Ramos (cell line): Measurements from ENCODE around the gene SENP2.

Source experiments
- in situ Hi-C: fragments of 300-500 bp; cut with MboI; formaldehyde crosslinking; loops from one replicate; pipeline ENCODE4 v1.14.3; 2022; ENCODE audit warnings: low sequenced_read_pairs; ENCODE audit not compliant: unreplicated experiment

SENP2 gene

GRCh38 chr3:185645596-185646381, 59.7 kb downstream of the SENP2 start:
- in situ Hi-C loops: no loop called here

- in situ Hi-C loops: no loop called here
These were observed 60.5 kb downstream of the SENP2 start for GRCh38 chr3:185646382-185647133.

DNA sequence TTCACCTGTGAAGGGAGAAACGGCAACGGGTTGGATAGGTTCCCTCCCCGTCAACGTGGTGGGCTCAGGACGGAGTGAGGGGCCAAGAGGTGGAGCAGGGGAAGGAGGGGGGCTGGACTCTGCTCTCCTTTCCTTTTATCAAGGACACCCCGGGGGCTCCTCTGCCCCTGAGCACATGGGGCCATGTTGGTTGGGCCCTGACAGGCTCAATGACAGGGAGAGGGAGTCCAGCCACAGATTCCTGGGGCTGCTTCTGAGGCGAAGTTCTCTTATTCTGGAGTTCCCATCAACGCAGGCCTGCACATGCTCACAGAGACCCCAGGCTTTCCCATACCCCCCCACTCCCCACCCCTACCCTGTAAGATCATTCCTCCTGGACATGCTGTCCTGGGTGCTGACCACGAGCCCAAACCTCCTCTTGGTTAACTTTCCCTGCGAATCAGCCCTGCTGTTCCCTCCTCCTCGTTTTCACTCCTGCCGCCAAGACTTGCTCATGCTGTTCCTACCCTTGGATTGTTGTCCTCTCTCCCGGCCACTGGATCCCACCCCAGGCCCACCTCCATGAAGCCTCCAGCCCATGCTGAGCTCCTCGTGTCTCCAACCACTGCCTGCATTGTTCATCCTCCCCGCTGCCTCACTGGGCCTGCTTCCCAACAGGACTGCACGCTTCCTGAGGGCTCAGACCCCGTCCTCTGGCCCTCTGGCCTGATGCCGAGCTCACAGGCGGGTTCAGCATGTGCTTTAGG, 61.2 kb downstream of the SENP2 start:
- in situ Hi-C loops: no loop called here

DNA sequence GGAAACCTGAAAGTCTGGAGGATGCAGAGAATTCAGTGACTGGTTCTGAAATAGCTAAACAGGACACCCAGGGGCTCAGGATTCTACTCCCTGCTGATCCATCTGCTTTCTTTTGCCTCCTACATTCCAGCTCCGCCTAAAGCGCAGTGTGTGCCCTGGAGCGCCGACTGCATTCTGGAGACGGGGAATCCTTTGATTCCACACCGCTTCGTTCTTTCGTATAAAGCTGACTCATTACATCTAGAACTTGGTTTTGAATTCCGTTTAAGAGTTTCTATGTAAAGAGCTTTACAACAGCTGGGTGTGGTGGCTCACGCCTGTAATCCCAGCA, 61.8 kb downstream of the SENP2 start:
- in situ Hi-C loops: no loop called here

- in situ Hi-C loops: no loop called here
These were observed 62.3 kb downstream of the SENP2 start for GRCh38 chr3:185648396-185648795.

DNA sequence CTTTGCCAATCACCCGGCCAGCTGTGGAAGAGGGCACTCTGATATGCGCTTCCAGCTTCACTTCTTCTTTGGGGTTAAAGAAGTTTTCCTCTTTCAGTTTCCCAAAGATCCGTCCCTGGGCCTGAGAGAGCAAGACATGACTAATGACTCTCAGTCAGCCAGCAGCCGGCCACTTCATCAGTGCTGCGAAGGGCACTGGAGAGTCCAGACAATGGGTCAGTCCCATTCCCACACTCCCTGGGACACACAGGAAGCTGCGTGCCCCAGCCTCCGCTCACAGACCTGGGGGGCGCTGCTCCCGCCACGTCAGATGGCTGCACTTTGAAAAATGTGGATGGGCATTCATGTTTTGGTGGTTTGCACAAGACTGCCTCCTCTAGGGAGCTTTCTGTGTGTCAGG, 63.3 kb downstream of the SENP2 start:
- in situ Hi-C loops: no loop called here

DNA sequence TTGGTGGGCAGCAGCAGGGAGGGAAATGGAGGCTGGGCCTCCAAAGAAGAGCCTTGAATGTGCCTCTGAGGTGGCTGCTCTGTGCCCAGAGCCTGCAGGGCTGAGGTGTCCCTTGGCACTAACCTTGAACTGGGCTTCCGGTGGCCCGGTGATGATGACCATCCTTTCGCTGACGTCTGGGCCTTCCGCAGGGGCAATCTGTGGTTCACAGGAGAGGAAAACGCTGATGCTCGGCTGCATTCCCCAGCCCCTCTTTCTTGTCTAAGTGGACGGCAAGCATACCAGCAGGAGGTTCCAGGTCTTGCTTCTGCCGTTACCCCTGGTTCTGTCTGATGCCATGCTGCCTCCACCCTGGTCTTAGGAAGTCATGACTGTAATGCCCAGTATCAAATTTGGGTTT, 65.9 kb downstream of the SENP2 start:
- in situ Hi-C loops: no loop called here

DNA sequence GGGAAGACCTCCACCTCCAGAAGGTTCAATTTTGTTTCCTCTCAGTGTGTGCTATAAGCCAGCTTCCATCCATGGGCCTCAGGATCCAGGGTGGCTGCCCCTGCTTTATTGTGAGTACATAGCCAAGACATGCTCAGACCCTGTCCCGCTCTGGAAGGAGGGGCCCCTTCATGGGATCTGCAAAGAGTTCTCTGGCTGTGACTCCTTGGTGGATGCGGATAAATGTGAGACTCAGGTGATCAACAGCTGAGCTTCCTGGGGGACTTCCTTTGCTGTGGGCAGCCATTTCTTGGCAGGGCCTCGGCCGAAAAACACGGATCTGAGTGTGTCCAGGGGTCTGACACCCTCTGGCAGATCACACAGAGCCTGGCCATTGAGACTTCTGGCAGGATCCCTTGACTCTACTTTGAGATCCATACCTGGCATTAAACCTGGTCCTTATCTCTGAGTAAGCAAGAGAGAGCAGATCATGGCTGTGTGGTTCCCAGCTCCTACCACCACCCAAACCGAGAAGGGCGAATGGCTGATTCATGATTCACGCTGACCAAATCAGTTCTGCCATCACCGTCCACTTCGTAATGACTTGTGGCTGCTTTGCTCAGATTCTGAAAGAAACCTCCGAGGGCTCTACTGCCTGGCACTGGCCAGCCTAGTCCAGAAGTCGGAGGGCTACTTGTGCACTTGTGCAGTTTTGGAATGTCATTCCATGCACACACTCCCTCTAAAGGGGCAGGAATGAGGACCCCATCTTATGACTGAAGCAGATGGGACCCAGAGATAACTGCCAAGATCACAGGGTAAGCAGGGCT, 68.1 kb downstream of the SENP2 start:
- in situ Hi-C loops: no loop called here

DNA sequence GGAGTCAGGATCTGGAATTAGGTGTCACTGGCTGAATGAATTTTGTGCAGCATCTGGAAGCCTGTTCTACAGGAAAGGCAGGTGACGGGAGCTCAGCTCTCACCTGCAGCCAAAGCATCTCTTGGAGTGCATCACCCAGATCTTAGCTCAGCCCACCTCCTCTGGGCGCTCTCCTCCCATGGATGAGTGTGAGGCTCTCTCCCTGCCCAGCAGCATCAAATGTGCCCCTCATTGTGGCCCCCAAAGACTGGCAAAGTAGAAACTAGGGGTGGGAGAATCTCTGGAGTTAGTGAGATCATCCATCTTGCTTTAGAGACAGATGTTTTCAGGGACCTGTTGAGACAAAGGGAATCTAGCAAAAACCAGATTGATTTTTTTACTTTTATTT, 68.7 kb downstream of the SENP2 start:
- in situ Hi-C loops: no loop called here

GRCh38 chr3:185655426-185656320, 69.6 kb downstream of the SENP2 start:
- in situ Hi-C loops: no loop called here

DNA sequence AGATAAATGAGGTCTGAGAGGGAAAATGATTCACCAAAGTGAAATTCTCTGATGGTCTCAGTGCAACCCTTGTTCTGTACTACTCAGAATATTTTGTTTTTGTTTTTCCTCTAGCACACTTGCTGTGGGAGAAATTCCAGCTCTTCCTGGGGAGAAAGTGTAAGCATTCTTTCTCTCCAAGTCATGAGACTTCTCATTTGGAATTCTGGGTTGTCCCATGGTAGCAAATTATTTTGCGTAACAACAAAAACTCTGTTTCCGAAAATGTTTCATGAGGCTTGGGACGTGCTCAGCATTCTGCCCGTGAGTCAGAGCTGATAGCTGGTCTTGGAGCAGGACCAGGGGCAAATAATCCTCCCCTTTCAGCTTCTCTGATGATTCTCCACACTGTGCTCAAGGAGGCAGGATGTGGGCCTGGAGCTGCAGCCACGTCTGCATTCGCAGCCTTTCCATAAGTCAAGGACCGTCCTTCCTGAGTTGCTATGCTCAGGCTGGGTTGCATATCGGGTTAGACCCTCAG, 70.3 kb downstream of the SENP2 start:
- in situ Hi-C loops: no loop called here

DNA sequence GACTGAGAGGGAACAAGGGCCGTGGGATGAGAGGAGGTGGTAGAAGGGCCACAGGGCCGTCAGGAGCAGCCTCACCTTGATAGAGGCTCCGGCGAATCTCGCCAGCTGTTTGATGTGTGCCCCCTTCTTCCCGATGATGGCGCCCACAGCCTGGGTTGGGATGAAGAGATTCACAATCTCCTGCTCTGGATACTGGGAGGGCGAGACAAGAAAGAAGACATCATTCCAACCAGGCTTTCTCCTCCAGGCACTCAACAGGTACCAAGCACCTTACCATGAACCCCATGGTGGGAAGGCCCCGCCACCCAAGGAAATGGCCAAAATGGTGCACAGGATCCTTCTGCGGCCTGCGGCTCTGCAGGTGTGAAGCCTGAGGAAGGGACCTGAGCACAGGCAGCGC, 71.1 kb downstream of the SENP2 start:
- in situ Hi-C loops: no loop called here

GRCh38 chr3:185657691-185658503, 71.8 kb downstream of the SENP2 start:
- in situ Hi-C loops: no loop called here

- in situ Hi-C loops: no loop called here
These were observed 72.4 kb downstream of the SENP2 start for GRCh38 chr3:185658504-185658912.

GRCh38 chr3:185658943-185659342, 72.8 kb downstream of the SENP2 start:
- in situ Hi-C loops: no loop called here

DNA sequence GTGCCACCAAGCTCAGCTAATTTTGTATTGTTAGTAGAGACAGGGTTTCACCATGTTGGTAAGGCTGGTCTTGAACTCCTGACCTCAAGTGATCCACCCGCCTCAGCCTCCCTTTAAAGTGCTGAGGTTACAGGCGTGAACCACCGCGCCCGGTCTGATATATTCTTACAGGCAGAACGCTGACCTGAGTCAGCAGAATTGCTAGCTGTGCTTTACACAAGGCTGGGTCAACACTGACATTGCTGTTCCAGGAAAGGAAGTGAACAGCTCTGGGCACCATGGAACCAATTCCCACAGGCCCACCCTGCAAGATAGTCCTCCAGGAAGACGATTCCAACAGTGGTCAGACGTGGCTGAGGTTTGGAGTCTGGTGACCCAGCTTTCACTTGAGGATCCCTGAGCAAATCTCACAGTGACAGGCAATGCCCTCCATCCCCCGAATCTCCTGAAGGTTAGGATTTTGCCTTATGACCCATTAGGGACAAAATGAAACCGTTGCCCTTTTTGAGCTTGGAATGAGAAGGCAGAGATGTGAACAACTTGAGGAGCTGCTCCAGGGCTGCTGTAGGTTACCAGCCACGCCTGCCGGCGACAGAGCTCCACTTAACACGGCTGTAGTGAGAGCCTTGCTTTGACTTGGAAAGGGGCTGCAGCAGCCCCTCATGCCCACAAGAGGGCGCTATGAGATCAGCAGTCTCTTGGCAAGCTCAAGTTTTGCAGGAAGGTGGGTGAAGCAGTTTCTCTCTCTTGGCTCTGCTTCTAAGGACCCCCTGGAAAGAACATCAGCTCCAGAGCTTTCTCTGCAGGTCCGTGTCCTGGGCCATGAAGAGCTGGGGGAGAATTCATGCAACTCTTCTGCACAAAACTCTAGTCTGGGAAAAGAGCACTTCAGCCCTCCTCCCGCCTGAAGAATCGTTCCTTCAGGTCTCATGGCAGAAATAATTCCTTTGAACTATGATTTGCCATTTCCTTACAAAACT, 74.1 kb downstream of the SENP2 start:
- in situ Hi-C loops: loop anchor here (5.0 kb wide), 1 partner anchor 107 kb away; no protein-coding TSS in a partner anchor

GRCh38 chr3:185661296-185661695, 75.2 kb downstream of the SENP2 start:
- in situ Hi-C loops: loop anchor here (5.0 kb wide), 1 partner anchor 106 kb away; no protein-coding TSS in a partner anchor
